ENCODE results near the gene ARHGEF2. TPM values are rescaled to one million over a fixed set of nuclear protein-coding genes. Genes with fewer than 3 reads are reported as not detected.
A peak's percentile ranks its signal among the peaks of the same experiment; 100 is the strongest.

The ARHGEF2 gene
- total and polyA plus RNA-seq, 2 of the 13 experiments (the other 11 are each of a cell fraction or from before 2014, with no cell fraction given): 16.1 to 32.1 TPM

DNA sequence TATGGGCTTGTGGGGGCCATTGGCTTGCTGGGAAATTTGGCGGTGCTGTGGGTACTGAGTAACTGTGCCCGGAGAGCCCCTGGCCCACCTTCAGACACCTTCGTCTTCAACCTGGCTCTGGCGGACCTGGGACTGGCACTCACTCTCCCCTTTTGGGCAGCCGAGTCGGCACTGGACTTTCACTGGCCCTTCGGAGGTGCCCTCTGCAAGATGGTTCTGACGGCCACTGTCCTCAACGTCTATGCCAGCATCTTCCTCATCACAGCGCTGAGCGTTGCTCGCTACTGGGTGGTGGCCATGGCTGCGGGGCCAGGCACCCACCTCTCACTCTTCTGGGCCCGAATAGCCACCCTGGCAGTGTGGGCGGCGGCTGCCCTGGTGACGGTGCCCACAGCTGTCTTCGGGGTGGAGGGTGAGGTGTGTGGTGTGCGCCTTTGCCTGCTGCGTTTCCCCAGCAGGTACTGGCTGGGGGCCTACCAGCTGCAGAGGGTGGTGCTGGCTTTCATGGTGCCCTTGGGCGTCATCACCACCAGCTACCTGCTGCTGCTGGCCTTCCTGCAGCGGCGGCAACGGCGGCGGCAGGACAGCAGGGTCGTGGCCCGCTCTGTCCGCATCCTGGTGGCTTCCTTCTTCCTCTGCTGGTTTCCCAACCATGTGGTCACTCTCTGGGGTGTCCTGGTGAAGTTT lies 36.4 kb downstream of the ARHGEF2 start (continued):
- TF ChIP-seq GLMP (CRISPR knock-in tag; IDR thresholded peaks at IDR 0.05; ENCODE audit: borderline replicate concordance) (no peak), MTF1 (CRISPR knock-in tag; IDR thresholded peaks at IDR 0.05) (no peak), EZH2 (conservative IDR thresholded peaks at IDR 0.05; ENCODE audit: low read depth, low read length) (no peak), MAFG (CRISPR knock-in tag; IDR thresholded peaks at IDR 0.05) (no peak), MAFF (IDR thresholded peaks at IDR 0.05; ENCODE audit: low read depth, low read length) (no peak), RORA (CRISPR knock-in tag; IDR thresholded peaks at IDR 0.05) (no peak), KDM4B (CRISPR knock-in tag; IDR thresholded peaks at IDR 0.05) (no peak), IRF2 (CRISPR knock-in tag; IDR thresholded peaks at IDR 0.05) (no peak), ZNF430 (CRISPR knock-in tag; IDR thresholded peaks at IDR 0.05) (no peak), ZBTB38 (CRISPR knock-in tag; IDR thresholded peaks at IDR 0.05) (peak; percentile 94), ZNF564 (CRISPR knock-in tag; IDR thresholded peaks at IDR 0.05) (no peak), NCOA2 (CRISPR knock-in tag; IDR thresholded peaks at IDR 0.05) (no peak), ZNF687 (CRISPR knock-in tag; IDR thresholded peaks at IDR 0.05) (peak; percentile 40; the same call in 1 of the 2 replicates), ZNF850 (CRISPR knock-in tag; conservative IDR thresholded peaks at IDR 0.05) (no peak), ZNF572 (CRISPR knock-in tag; IDR thresholded peaks at IDR 0.05) (no peak), CBX1 (IDR thresholded peaks at IDR 0.05; ENCODE audit: low read depth) (no peak), SP140L (CRISPR knock-in tag; IDR thresholded peaks at IDR 0.05; ENCODE audit: borderline replicate concordance) (no peak), NRL (CRISPR knock-in tag; IDR thresholded peaks at IDR 0.05; ENCODE audit: borderline replicate concordance) (0 out of 2 replicates have a peak, but pooled peaks have one; percentile 2), ZBTB33 (CRISPR knock-in tag; IDR thresholded peaks at IDR 0.05) (peak; percentile 89), ZNF101 (CRISPR knock-in tag; IDR thresholded peaks at IDR 0.05; ENCODE audit: borderline replicate concordance, low read depth) (no peak), KLF15 (CRISPR knock-in tag; IDR thresholded peaks at IDR 0.05; ENCODE audit: borderline replicate concordance) (no peak), ZNF614 (CRISPR knock-in tag; IDR thresholded peaks at IDR 0.05; ENCODE audit: borderline replicate concordance) (no peak), GTF3A (CRISPR knock-in tag; conservative IDR thresholded peaks at IDR 0.05) (no peak), ESRRA (CRISPR knock-in tag; IDR thresholded peaks at IDR 0.05; ENCODE audit: low read depth) (0 out of 2 replicates have a peak, but pooled peaks have one; percentile 17), HNRNPL (IDR thresholded peaks at IDR 0.05; ENCODE audit: low read depth, low read length) (peak; percentile 81)

Measured in HepG2 (cell line).